ENCODE results near the gene CNNM1.

CNNM1 gene

GRCh38 chr10:99410876-99411275 is 81.7 kb downstream of the CNNM1 start:
- H3K4me3 ChIP-seq (ENCODE audit: low read depth, low read length): no peak overlapping the region
- H3K79me2 ChIP-seq: peaks cover 9% of the 10 kb centered on the region
- no peaks in the 10 kb centered on the region for H3K36me3 ChIP-seq (ENCODE audit: control insufficient read depth, insufficient read depth, low read length)
- H3K4me2 ChIP-seq (ENCODE audit: low read length): no peak overlapping the region
- H3K4me1 ChIP-seq: no peaks in the 10 kb centered on the region
- no peaks in the 10 kb centered on the region for H3K9me3 ChIP-seq (ENCODE audit: control insufficient read depth, low read length)
- no peaks in the 10 kb centered on the region for H3K27me3 ChIP-seq (ENCODE audit: control insufficient read depth, insufficient read depth, low read length)
- H2AFZ ChIP-seq: no peak overlapping the region
- no peak for TF ChIP-seq CTCF (IDR thresholded peaks at IDR 0.05)
- no peak overlapping the region for H3K9ac ChIP-seq
- no peak overlapping the region for H3K27ac ChIP-seq

DNA sequence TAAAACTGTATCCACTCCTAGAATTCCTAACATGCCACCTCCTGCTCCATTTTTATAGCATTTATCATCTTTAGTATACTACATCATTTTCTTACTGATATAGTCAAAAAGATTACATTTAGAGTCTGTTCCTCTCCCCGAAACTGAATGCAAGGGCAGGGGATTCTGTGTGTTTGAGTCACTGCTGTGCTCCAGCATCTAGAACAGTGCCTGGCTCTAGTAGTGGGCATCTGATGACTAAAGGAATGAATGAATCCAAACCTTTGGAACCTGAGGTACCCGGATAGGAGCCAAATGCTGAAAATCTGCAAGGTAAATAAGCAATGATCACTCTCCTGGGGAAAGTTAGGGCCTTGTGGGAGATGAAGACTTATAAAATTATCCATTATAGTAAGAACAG is 82.4 kb downstream of the CNNM1 start:
- H3K4me2 ChIP-seq (ENCODE audit: low read length): no peak overlapping the region
- H3K9me3 ChIP-seq (ENCODE audit: control insufficient read depth, low read length): no peaks in the 10 kb centered on the region
- TF ChIP-seq CTCF (IDR thresholded peaks at IDR 0.05): no peak
- H3K79me2 ChIP-seq: peaks cover 12% of the 10 kb centered on the region
- H3K4me1 ChIP-seq: no peaks in the 10 kb centered on the region
- no peak overlapping the region for H2AFZ ChIP-seq
- H3K9ac ChIP-seq: no peak overlapping the region
- H3K36me3 ChIP-seq (ENCODE audit: control insufficient read depth, insufficient read depth, low read length): no peaks in the 10 kb centered on the region
- H3K4me3 ChIP-seq (ENCODE audit: low read depth, low read length): no peak overlapping the region
- H3K27ac ChIP-seq: no peak overlapping the region
- H3K27me3 ChIP-seq (ENCODE audit: control insufficient read depth, insufficient read depth, low read length): no peaks in the 10 kb centered on the region

DNA sequence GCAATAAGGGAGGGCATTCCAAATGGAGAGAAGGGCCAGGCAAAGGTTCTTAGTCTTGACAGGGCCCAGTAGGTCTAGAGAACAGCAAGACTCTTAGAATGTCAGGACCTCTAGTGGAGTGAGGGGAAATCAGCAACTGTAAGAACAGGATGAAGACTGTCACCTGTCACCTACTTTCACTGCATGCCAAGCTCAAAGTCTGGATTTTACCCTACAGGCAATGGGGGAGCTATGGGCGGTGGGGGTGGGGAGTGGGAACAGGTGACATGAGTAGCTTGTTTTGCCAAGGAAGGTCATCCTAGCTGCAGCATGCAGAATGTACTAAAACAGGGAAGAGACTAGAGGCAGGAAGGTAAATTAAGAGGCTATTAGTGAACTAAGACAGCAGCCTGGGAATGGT is 82.9 kb downstream of the CNNM1 start:
- Histone ChIP-seq H3K4me3 (ENCODE audit: low read depth, low read length) (no peak overlapping the region), H3K9ac (no peak overlapping the region), H3K79me2 (peaks cover 12% of the 10 kb centered on the region), H3K27me3 (ENCODE audit: control insufficient read depth, insufficient read depth, low read length) (no peaks in the 10 kb centered on the region), H2AFZ (no peak overlapping the region), H3K9me3 (ENCODE audit: control insufficient read depth, low read length) (no peaks in the 10 kb centered on the region), H3K27ac (no peak overlapping the region), H3K4me1 (no peaks in the 10 kb centered on the region), H3K36me3 (ENCODE audit: control insufficient read depth, insufficient read depth, low read length) (no peaks in the 10 kb centered on the region), H3K4me2 (ENCODE audit: low read length) (no peak overlapping the region)
- TF ChIP-seq CTCF (IDR thresholded peaks at IDR 0.05): no peak

DNA sequence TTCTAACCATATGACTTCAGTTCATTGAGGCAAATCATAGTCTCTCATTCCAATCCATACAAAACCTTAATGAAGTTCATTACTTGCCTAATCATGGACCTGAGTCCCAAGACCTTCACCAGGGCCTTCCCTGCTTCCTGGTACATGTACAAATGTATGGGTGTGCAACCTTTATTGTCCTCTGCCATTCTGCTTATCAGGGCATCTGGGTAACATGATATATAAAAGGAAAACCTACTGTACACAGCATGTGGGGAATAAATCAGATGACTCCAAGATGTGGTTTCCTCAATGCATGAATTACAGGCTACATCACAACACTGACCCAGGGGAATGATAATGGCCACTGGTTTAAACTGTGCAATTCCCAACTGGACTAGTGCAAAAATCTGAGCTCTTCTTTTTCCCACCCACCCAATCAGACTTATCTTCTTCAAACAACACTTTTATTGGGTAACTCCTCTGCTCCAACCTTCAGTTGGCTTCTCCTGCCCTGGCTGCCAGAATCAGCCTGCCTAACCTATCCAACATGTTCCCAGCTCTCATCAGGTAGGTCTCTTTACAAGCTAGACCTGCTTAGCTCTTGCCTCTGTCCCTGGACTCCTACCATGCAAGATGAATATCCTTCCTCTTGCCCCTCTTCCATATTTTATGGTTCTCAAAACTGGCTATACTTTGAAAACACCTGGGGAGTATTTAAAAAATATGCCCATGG is 89.9 kb downstream of the CNNM1 start:
- Histone ChIP-seq H3K36me3 (ENCODE audit: control insufficient read depth, insufficient read depth, low read length) (no peaks in the 10 kb centered on the region), H3K4me3 (ENCODE audit: low read depth, low read length) (no peak overlapping the region), H3K9ac (no peak overlapping the region), H3K4me1 (peaks cover 4% of the 10 kb centered on the region), H3K79me2 (peaks cover 30% of the 10 kb centered on the region), H3K27me3 (ENCODE audit: control insufficient read depth, insufficient read depth, low read length) (no peaks in the 10 kb centered on the region), H3K4me2 (ENCODE audit: low read length) (no peak overlapping the region), H3K27ac (no peak overlapping the region), H3K9me3 (ENCODE audit: control insufficient read depth, low read length) (no peaks in the 10 kb centered on the region), H2AFZ (no peak overlapping the region)
- TF ChIP-seq CTCF (IDR thresholded peaks at IDR 0.05): no peak

- H3K79me2 ChIP-seq: peaks cover 29% of the 10 kb centered on the region
- H3K4me2 ChIP-seq (ENCODE audit: low read length): no peak overlapping the region
- H3K9me3 ChIP-seq (ENCODE audit: control insufficient read depth, low read length): no peaks in the 10 kb centered on the region
- H3K4me1 ChIP-seq: peaks cover 4% of the 10 kb centered on the region
- no peak overlapping the region for H3K4me3 ChIP-seq (ENCODE audit: low read depth, low read length)
- H2AFZ ChIP-seq: no peak overlapping the region
- H3K9ac ChIP-seq: no peak overlapping the region
- H3K27me3 ChIP-seq (ENCODE audit: control insufficient read depth, insufficient read depth, low read length): no peaks in the 10 kb centered on the region
- no peak overlapping the region for H3K27ac ChIP-seq
- TF ChIP-seq CTCF (IDR thresholded peaks at IDR 0.05): no peak
- H3K36me3 ChIP-seq (ENCODE audit: control insufficient read depth, insufficient read depth, low read length): no peaks in the 10 kb centered on the region
Observed at GRCh38 chr10:99419688-99420087, 90.5 kb downstream of the CNNM1 start.
